ENCODE data around the gene NSMCE1. TPM values are rescaled to one million over a fixed set of nuclear protein-coding genes. Genes with fewer than 3 reads are reported as not detected.

NSMCE1 gene
- total and polyA plus RNA-seq, 2 donors: 69.5 to 79.9 TPM

- Histone ChIP-seq H3K4me1 (ENCODE audit: control insufficient read depth in 2 of 2, insufficient read depth in 2 of 2, low read length in 2 of 2) (peaks cover 13 to 38% of the 10 kb centered on the region in 2 donors), H3K27ac (ENCODE audit: low read depth in 1 of 2, low read length in 1 of 2) (peak overlapping the region in 1 of 2 donors; percentile 45), H3K9me3 (ENCODE audit: control insufficient read depth in 2 of 2, insufficient read depth in 1 of 2, low read length in 1 of 2) (peaks cover 0 to 1% of the 10 kb centered on the region in 2 donors), H3K36me3 (ENCODE audit: control insufficient read depth in 2 of 2, insufficient read depth in 2 of 2, low read length in 1 of 2) (peaks cover 5 to 6% of the 10 kb centered on the region in 2 donors), H3K27me3 (ENCODE audit: control insufficient read depth in 2 of 2, insufficient read depth in 1 of 2, low read length in 1 of 2) (no peaks in the 10 kb centered on the region), H3K4me3 (ENCODE audit: low read length in 2 of 2) (no peak overlapping the region)
- WGBS: 10% methylated on average over 13 of the region's 13 CpGs
- peak in 4 of 9 donors; percentile 48 to 72 (median 58) for DNase-seq (ENCODE audit: low read depth in 6 of 9, low spot score in 9 of 9)
Observed at GRCh38 chr16:27242868-27243590, 25.5 kb downstream of the NSMCE1 start.

GRCh38 chr16:27242398-27242797 lies 26.2 kb downstream of the NSMCE1 start:
- DNase-seq (ENCODE audit: low read depth in 6 of 9, low spot score in 9 of 9): no peak
- Histone ChIP-seq H3K36me3 (ENCODE audit: control insufficient read depth in 2 of 2, insufficient read depth in 2 of 2, low read length in 1 of 2) (peaks cover 6 to 7% of the 10 kb centered on the region in 2 donors), H3K27ac (ENCODE audit: low read depth in 1 of 2, low read length in 1 of 2) (peak overlapping the region in 1 of 2 donors; percentile 15), H3K9me3 (ENCODE audit: control insufficient read depth in 2 of 2, insufficient read depth in 1 of 2, low read length in 1 of 2) (peaks cover 0 to 1% of the 10 kb centered on the region in 2 donors), H3K4me3 (ENCODE audit: low read length in 2 of 2) (no peak overlapping the region), H3K4me1 (ENCODE audit: control insufficient read depth in 2 of 2, insufficient read depth in 2 of 2, low read length in 2 of 2) (peaks cover 19 to 44% of the 10 kb centered on the region in 2 donors), H3K27me3 (ENCODE audit: control insufficient read depth in 2 of 2, insufficient read depth in 1 of 2, low read length in 1 of 2) (no peaks in the 10 kb centered on the region)
- 78% methylated on average over 2 of the region's 2 CpGs for WGBS

GRCh38 chr16:27241658-27242057 lies 26.9 kb downstream of the NSMCE1 start:
- Histone ChIP-seq H3K36me3 (ENCODE audit: control insufficient read depth in 2 of 2, insufficient read depth in 2 of 2, low read length in 1 of 2) (peaks cover 6 to 7% of the 10 kb centered on the region in 2 donors), H3K27ac (ENCODE audit: low read depth in 1 of 2, low read length in 1 of 2) (no peak overlapping the region), H3K9me3 (ENCODE audit: control insufficient read depth in 2 of 2, insufficient read depth in 1 of 2, low read length in 1 of 2) (peaks cover 0 to 1% of the 10 kb centered on the region in 2 donors), H3K27me3 (ENCODE audit: control insufficient read depth in 2 of 2, insufficient read depth in 1 of 2, low read length in 1 of 2) (no peaks in the 10 kb centered on the region), H3K4me3 (ENCODE audit: low read length in 2 of 2) (no peak overlapping the region), H3K4me1 (ENCODE audit: control insufficient read depth in 2 of 2, insufficient read depth in 2 of 2, low read length in 2 of 2) (peaks cover 26 to 52% of the 10 kb centered on the region in 2 donors)
- WGBS: 89% methylated on average over 13 of the region's 13 CpGs
- DNase-seq (ENCODE audit: low read depth in 6 of 9, low spot score in 9 of 9): no peak

DNA sequence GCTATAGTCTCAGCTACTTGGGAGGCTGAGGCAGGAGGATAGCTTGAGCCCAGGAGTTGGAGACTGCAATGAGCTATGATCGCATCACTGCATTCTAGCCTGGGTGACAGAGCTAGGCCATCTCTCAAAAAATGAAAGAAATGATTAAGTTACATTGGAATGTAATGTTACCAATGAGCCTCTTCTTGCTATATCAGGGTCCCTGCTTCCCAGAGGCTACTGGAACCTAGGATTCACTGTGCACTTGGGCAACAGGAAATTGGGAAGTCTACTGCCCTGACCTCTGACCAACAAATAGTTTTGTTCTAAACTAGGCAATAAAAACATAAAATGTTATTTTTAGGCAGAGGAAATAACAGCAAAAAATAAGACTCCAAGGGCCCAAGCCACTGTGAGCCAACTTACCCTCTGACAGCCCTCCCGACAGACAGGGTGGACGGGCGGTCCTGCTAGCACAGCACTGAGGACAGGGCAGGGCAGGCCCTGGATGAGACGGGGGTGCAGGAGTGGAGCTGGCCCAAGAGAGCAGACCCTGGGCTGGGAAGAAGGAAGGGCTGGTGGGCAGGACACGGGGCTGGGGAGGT lies 27.5 kb downstream of the NSMCE1 start:
- Histone ChIP-seq H3K27me3 (ENCODE audit: control insufficient read depth in 2 of 2, insufficient read depth in 1 of 2, low read length in 1 of 2) (no peaks in the 10 kb centered on the region), H3K9me3 (ENCODE audit: control insufficient read depth in 2 of 2, insufficient read depth in 1 of 2, low read length in 1 of 2) (peaks cover 0 to 1% of the 10 kb centered on the region in 2 donors), H3K4me1 (ENCODE audit: control insufficient read depth in 2 of 2, insufficient read depth in 2 of 2, low read length in 2 of 2) (peaks cover 32 to 58% of the 10 kb centered on the region in 2 donors), H3K4me3 (ENCODE audit: low read length in 2 of 2) (no peak overlapping the region), H3K36me3 (ENCODE audit: control insufficient read depth in 2 of 2, insufficient read depth in 2 of 2, low read length in 1 of 2) (peaks cover 6 to 7% of the 10 kb centered on the region in 2 donors), H3K27ac (ENCODE audit: low read depth in 1 of 2, low read length in 1 of 2) (no peak overlapping the region)
- no peak for DNase-seq (ENCODE audit: low read depth in 6 of 9, low spot score in 9 of 9)
- WGBS: 95% methylated on average over 6 of the region's 6 CpGs

GRCh38 chr16:27239906-27240655 lies 28.5 kb downstream of the NSMCE1 start:
- Histone ChIP-seq H3K4me1 (ENCODE audit: control insufficient read depth in 2 of 2, insufficient read depth in 2 of 2, low read length in 2 of 2) (peaks cover 42 to 64% of the 10 kb centered on the region in 2 donors), H3K9me3 (ENCODE audit: control insufficient read depth in 2 of 2, insufficient read depth in 1 of 2, low read length in 1 of 2) (peaks cover 0 to 1% of the 10 kb centered on the region in 2 donors), H3K27me3 (ENCODE audit: control insufficient read depth in 2 of 2, insufficient read depth in 1 of 2, low read length in 1 of 2) (no peaks in the 10 kb centered on the region), H3K4me3 (ENCODE audit: low read length in 2 of 2) (no peak overlapping the region), H3K36me3 (ENCODE audit: control insufficient read depth in 2 of 2, insufficient read depth in 2 of 2, low read length in 1 of 2) (peaks cover 6 to 7% of the 10 kb centered on the region in 2 donors), H3K27ac (ENCODE audit: low read depth in 1 of 2, low read length in 1 of 2) (no peak overlapping the region)
- WGBS: 95% methylated on average over 9 of the region's 9 CpGs
- no peak for DNase-seq (ENCODE audit: low read depth in 6 of 9, low spot score in 9 of 9)

DNA sequence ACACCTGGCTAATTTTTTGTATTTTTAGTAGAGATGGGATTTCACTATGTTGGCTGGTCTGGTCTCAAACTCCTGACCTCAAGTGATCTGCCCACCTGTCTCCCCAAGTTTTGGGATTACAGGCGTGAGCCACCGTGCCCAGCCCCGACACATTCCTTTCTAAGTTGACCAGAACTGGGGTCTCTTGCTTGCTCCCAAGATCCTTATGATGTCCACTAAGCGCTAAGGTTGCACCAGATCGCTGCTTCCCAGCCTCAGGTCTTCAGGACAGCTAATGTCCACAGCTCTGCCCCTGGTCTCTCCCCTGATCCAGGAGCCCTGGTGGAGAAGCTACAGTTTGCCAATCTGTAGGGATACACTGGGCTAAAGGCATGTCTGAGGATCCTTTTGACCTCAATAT lies 29.5 kb downstream of the NSMCE1 start:
- no peak overlapping the region for H3K27ac ChIP-seq (ENCODE audit: low read depth in 1 of 2, low read length in 1 of 2)
- H3K4me1 ChIP-seq (ENCODE audit: control insufficient read depth in 2 of 2, insufficient read depth in 2 of 2, low read length in 2 of 2): peaks cover 52 to 64% of the 10 kb centered on the region in 2 donors

GRCh38 chr16:27238591-27238990 lies 30.0 kb downstream of the NSMCE1 start:
- Histone ChIP-seq H3K4me1 (ENCODE audit: control insufficient read depth in 2 of 2, insufficient read depth in 2 of 2, low read length in 2 of 2) (peaks cover 55 to 64% of the 10 kb centered on the region in 2 donors), H3K27ac (ENCODE audit: low read depth in 1 of 2, low read length in 1 of 2) (no peak overlapping the region), H3K27me3 (ENCODE audit: control insufficient read depth in 2 of 2, insufficient read depth in 1 of 2, low read length in 1 of 2) (no peaks in the 10 kb centered on the region)

More for the DNA sequence above, 29.5 kb downstream of the NSMCE1 start:
- Histone ChIP-seq H3K4me3 (ENCODE audit: low read length in 2 of 2) (no peak overlapping the region), H3K36me3 (ENCODE audit: control insufficient read depth in 2 of 2, insufficient read depth in 2 of 2, low read length in 1 of 2) (peaks cover 7 to 8% of the 10 kb centered on the region in 2 donors), H3K27me3 (ENCODE audit: control insufficient read depth in 2 of 2, insufficient read depth in 1 of 2, low read length in 1 of 2) (no peaks in the 10 kb centered on the region), H3K9me3 (ENCODE audit: control insufficient read depth in 2 of 2, insufficient read depth in 1 of 2, low read length in 1 of 2) (peaks cover 0 to 1% of the 10 kb centered on the region in 2 donors)
- no peak for DNase-seq (ENCODE audit: low read depth in 6 of 9, low spot score in 9 of 9)
- WGBS: 98% methylated on average over 5 of the region's 5 CpGs

GRCh38 chr16:27238016-27238587 lies 30.5 kb downstream of the NSMCE1 start:
- 56% methylated on average over 16 of the region's 16 CpGs for WGBS
- H3K27ac ChIP-seq (ENCODE audit: low read depth in 1 of 2, low read length in 1 of 2): peak overlapping the region; percentile 77 to 92
- no peak overlapping the region for H3K4me3 ChIP-seq (ENCODE audit: low read length in 2 of 2)
- no peaks in the 10 kb centered on the region for H3K27me3 ChIP-seq (ENCODE audit: control insufficient read depth in 2 of 2, insufficient read depth in 1 of 2, low read length in 1 of 2)
- peaks cover 55 to 64% of the 10 kb centered on the region in 2 donors for H3K4me1 ChIP-seq (ENCODE audit: control insufficient read depth in 2 of 2, insufficient read depth in 2 of 2, low read length in 2 of 2)
- no peak for DNase-seq (ENCODE audit: low read depth in 6 of 9, low spot score in 9 of 9)
- H3K36me3 ChIP-seq (ENCODE audit: control insufficient read depth in 2 of 2, insufficient read depth in 2 of 2, low read length in 1 of 2): peaks cover 7 to 13% of the 10 kb centered on the region in 2 donors
- peaks cover 0 to 1% of the 10 kb centered on the region in 2 donors for H3K9me3 ChIP-seq (ENCODE audit: control insufficient read depth in 2 of 2, insufficient read depth in 1 of 2, low read length in 1 of 2)

More at GRCh38 chr16:27238591-27238990, 30.0 kb downstream of the NSMCE1 start:
- 93% methylated on average over 2 of the region's 2 CpGs for WGBS
- peaks cover 0 to 1% of the 10 kb centered on the region in 2 donors for H3K9me3 ChIP-seq (ENCODE audit: control insufficient read depth in 2 of 2, insufficient read depth in 1 of 2, low read length in 1 of 2)
- peaks cover 7 to 13% of the 10 kb centered on the region in 2 donors for H3K36me3 ChIP-seq (ENCODE audit: control insufficient read depth in 2 of 2, insufficient read depth in 2 of 2, low read length in 1 of 2)
- H3K4me3 ChIP-seq (ENCODE audit: low read length in 2 of 2): no peak overlapping the region
- DNase-seq (ENCODE audit: low read depth in 6 of 9, low spot score in 9 of 9): no peak
